GM19193 (cell line): ENCODE data around the gene RAB9A.

Experiments
- POLR2A ChIP-seq: IDR thresholded peaks from 4 replicates; pipeline ENCODE4 v1.6.1; 2011; ENCODE audit not compliant: insufficient read depth, insufficient read length; ENCODE audit errors: extremely low read depth

RAB9A gene

DNA sequence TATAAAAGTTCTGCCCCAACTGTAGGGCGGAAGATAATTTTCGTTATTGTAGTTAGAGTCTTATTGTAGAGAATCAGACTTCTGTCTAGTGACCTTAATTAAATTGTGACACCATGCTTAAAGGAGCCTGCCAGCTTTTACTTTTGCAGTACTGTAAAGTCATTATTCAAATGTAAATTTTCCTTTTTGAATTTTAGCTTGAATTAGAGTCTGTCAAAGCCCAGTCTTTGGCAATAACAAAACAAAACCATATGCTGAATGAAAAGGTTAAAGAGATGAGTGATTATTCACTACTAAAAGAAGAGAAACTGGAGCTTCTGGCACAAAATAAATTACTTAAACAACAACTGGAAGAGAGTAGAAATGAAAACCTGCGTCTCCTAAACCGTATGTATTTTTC lies 67.5 kb downstream of the RAB9A start:
- no peak for TF ChIP-seq POLR2A

DNA sequence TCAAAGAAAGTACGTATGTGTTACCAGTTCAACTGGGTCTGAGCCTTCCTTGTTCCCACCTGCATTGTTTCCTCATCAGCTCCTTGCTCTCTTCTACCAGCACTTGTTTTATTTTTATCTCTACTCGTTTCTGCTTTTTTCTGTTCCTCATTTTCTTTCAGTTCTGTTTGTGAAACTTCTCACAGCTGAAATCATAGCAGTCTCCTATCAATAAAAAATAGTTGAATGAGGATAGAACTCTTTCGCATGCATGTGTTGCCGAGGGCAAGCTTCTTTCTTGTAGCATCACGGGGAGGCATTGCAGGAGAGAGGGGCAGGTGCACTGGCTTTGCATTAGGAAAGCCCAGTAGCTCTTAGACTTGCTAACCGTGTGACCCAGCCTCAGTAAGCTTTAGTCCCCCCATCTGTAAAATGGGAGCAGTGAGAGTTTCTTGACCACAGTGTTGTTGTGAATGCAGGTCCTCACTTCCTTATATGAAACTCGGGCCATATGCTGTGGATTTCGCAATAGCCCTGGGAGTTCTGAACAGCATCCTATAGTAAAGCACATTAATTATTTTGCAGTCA lies 70.3 kb downstream of the RAB9A start:
- TF ChIP-seq POLR2A: no peak
